ENCODE results near the gene LRGUK.
"Not testable (repeated sequence)": the region's sequence is repeated elsewhere in the genome, so short reads cannot be mapped to it uniquely, and the experiment has no call there.

Gene LRGUK

GRCh38 chr7:134126966-134127848, at the start of gene LRGUK:
LRGUK (plus strand) TSS chr7:134127340; CDS start chr7:134127368, 28 bp downstream.
- DNase-seq (ENCODE audit: low read depth in 2 of 2): peak; percentile 60 to 62

- not testable (repeated sequence) for DNase-seq (ENCODE audit: low read depth in 2 of 2)
These were observed 49.6 kb upstream of the LRGUK start for GRCh38 chr7:134077560-134077959.

DNA sequence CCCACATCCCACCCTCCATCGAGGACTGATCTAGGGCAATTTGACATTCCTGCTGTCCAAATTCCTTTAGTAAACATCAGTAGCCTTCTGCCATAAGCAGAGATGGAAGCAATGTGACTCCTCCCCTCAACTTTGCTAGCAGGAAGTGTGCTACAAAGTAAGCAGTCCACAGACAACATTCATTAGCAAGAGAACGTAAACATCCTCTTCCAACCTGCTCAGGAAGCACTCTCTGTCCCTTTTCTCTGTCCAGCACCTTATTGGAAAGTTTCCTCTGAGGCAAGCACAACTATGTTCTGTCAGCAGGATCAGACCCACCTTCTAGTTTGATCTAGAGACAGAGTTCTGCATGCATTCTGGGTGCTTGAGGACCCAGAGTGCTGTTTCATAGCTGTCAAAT, 48.1 kb upstream of the LRGUK start:
- no peak for DNase-seq (ENCODE audit: low read depth in 2 of 2)

- no peak for DNase-seq (ENCODE audit: low read depth in 2 of 2)
These were observed 45.4 kb upstream of the LRGUK start for GRCh38 chr7:134081695-134082094.

DNA sequence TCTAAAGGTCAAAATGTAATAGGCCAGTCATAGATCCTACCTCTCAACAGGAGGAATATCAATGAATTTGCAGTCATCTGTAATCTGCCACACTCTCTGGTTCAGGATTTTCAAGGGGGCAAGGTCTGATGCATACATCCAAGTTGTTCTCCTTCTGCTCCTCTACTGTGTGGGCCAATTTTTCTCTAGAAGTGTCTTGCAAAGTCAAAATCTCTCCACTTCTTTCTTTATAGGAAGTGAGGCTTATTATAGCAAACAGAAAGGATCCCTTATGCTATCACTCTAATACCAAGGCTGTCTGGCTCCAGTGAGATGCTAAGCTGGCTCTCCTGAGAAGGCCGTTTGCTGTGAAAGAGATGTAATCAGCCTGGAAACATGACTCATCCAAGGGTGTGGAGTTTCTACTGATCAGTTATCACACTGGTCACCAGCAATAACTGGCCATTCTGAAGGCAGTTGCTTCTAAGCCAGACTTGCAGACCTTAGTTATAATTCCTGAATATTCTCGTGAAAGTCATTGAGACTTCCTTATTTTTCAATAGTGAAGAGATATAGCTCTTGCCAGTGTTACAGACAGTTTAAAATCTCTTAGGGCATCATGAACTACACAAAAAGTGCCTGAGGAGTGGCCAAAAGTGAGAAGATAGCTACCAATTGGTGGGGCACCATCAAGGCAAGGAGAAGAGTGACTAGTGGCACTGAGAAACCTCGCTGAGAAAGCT, 43.2 kb upstream of the LRGUK start:
- no peak for DNase-seq (ENCODE audit: low read depth in 2 of 2)

DNA sequence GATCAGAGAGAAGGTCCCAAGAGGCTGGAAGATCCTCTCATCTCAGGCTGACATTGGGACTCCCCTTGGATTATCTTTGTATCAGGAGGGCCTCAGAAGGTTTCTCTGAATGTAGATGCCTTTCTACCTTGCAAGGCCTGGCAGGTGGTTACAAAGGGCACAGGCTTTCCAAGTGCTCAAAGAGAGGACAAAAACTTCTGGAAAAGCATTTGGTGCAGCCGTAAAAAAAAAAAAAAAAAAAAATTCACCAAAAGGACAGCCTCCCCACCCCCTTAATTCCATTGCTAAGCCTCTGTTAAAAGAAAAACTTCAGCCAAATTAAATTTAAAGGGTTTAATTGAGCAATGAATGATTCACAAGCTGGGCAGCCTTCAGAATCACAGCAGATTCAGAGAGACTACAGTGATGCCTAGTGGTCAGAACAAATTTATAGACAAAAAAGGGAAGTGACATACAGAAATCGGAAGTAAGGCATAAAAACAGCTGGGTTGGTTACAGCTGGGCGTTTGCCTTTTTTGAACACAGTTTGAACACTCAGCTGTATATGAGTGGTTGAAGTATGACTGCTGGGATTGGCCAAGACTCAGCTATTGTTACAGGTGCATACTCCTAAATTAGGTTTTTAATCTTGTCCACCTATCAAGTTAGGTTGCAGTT, 42.5 kb upstream of the LRGUK start:
- DNase-seq (ENCODE audit: low read depth in 2 of 2): no peak

GRCh38 chr7:134085311-134085710, 41.8 kb upstream of the LRGUK start:
- no peak for DNase-seq (ENCODE audit: low read depth in 2 of 2)

DNA sequence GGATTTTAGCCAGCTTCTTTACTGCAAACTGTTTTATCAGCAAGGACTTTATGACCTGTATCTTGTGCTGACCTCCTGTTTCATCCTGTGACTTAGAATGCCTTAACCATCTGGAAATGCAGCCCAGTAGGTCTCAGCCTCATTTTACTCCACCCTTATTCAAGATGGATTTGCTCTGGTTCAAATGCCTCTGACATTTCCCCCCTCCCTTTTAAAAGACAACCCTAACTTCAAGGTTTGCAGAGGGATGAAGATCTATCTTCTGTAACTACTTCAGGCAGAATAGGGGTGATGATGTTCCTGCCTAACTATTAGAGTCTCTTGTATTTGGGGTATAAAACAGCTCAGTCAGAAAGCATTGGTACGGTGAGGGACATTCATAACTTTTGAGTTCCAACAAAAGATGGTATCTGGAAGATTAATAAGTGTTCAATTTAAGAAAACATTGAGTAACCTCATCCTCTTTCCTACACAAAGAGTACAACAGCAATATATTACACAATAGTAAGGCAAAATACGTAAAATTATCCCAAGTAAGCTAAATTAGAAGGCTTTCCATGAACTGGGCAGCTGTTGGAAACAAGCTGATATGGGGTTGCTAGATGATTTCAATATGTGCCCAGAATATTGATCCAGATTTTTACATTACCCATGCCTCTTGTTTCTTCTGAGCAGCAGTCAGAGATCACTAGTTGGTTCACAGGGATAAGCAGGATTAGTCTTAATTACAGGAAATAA, 40.0 kb upstream of the LRGUK start:
- no peak for DNase-seq (ENCODE audit: low read depth in 2 of 2)

DNA sequence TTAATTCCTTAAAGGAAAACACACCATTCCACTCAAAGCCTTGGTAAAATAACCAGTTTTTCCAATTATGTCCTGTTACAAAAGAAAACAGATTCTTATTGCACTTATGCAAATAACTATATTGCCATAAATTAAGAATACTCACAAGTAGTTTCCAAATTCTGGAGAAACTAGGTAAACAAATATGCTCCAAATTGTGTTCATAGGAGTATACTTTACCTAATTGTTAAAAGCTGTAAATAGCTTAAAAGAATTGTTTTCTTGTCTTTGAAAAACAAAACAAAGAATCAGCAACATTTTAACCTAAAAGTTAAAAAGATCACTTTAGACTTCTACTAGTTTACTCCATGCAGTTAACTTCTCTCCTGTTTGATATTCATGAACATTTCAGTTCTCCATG, 38.9 kb upstream of the LRGUK start:
- DNase-seq (ENCODE audit: low read depth in 2 of 2): no peak

DNA sequence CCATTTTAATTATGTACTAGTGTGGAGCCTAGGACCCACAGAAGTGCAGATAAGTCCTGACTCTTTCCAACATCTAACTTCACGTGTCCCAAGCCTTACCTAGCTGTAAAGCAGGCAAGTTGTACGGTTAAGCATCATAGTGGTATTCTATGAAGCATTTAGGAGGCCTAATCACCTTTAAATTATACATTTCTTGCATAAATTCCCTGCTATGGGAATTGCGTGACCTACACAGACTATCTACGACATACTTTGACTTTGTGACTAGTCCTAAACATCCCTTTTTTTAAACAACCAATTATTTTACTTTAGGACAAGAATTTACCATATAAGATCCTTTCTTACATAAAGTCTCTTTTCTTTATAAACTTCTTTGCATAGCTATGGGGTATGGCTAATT, 37.7 kb upstream of the LRGUK start:
- no peak for DNase-seq (ENCODE audit: low read depth in 2 of 2)

DNA sequence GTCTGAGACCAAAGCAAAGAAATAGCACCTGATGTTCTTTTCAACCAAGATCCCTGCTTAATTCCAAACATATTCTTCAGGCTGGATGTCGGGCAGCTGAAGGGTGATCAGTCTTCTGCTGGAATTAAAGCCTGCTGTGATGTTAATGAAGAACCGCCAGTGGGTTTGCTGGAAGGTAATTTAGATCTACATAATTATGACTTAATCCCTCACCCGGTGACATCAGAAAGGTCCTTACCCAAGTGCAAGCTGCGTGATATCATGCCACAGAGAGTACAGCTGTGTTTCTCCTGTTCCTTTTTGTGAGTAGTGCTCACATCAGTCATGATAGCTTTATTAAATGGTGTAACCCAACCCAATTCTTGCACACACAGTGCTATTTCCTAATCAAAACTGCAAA, 29.1 kb upstream of the LRGUK start:
- no peak for DNase-seq (ENCODE audit: low read depth in 2 of 2)

DNA sequence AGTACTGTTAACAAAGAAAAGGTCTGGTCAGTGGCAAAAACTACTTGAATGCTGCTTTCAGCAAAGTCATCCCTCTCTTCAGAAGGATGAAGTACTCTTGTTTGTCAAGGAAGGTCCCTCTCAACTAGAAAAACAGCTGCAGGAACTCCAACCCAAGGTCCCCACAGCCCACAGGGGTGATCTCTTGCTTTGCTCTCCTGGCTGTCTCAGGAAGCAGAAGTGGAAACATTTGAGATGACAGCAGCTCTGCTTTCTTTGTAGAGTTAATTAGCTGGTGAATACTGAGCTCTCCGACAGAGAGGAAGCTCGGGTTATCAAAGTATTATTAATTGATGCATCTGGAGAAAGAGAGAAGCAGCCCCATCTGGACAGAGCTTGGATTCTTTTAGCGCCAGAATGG, 25.4 kb upstream of the LRGUK start:
- no peak for DNase-seq (ENCODE audit: low read depth in 2 of 2)

DNA sequence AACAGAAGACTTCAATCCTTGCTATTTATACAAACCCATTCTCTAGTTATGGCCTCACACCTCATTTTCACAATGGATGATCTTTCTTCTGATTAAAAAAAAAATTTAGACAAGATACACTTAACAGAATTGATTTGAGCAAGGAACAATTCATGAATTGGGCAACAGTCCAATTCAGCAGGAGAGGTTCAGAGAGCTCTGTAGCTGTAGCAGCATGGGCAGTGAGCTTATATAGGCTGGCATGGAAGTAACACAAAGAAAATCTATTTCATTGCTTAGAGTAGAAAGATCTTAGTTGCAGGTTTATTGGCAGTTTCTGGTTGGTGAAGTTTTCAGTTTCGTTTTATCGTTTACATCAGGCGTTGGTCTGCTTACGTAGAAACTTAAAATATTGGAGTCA, 23.0 kb upstream of the LRGUK start:
- no peak for DNase-seq (ENCODE audit: low read depth in 2 of 2)

DNA sequence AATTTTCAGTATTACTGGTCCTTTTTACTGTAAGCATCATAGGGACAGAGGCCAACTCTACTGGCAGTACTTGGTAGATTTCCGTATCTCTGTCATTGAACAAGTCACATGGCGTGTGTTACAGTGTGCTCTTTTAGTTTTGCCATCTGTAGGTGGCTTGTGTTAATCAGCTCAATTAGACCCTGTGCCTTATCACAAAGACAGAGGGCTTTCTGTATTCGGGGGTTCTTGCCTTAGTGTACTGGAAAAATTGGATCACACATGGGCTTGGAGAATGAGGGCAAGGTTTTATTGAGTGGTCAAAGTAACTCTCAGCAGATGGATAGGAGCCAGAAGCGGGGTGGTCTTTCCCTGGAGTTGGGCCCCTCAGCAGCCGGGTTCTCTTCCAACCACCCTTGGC, 21.3 kb upstream of the LRGUK start:
- no peak for DNase-seq (ENCODE audit: low read depth in 2 of 2)

DNA sequence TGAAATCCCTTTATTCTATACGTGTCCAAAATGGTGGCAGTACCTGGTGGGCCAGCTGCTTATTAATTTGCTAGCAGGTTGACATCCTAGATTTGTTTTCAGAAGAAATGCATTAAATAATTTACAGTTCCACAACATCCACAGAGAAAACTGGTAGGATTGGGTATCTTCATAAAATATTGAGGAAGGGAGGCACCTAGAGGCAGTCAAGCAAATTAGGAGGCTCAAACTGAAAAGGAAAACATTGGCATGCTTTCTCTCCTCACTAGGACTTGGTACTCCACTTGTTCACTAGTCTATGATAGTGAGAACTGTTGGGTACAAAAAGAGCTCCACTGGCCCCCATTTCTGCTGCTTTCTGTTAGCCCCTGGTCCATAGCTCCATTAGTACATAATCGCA, 18.3 kb upstream of the LRGUK start:
- no peak for DNase-seq (ENCODE audit: low read depth in 2 of 2)

DNA sequence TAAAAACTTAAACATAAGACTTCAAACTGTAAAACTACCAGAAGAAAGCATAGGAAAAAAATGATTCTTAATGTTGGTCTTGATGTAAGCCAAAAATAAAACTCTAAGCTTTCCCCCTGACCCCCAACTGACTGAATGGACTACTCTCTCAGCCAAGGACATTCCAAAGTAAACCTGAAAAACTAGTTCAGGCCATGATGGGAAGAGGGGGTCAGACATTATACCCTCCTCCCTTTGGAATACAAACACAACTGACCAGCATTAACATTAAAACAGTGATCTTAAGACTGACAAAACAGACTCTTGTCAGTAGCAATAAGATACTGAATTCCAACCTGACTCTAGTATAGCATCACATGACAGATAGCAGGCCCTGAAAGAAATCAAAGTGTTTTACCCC, 13.5 kb upstream of the LRGUK start:
- DNase-seq (ENCODE audit: low read depth in 2 of 2): no peak

- no peak for DNase-seq (ENCODE audit: low read depth in 2 of 2)
These were observed 12.1 kb upstream of the LRGUK start for GRCh38 chr7:134114992-134115391.

DNA sequence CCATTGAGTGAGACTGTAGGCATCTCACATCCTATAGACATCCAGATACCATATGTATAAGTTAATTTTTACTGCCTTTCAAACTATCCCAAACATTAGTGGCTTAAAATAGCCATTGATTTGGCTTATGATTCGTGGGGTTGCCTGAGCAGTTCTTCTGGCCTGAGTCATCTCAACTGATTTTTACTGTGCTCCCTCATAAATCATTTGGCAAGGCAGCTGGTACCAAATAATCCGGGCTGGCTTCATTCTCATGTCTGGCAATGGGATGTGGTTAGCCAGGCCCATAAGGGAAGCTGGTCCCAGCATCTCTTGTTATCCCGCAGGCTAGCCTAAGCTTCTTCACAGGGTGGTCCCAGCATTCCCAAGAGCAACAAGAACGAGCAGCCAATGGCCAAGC, 6.7 kb upstream of the LRGUK start:
- no peak for DNase-seq (ENCODE audit: low read depth in 2 of 2)

GRCh38 chr7:134121632-134122139, 5.5 kb upstream of the LRGUK start:
- no peak for DNase-seq (ENCODE audit: low read depth in 2 of 2)

DNA sequence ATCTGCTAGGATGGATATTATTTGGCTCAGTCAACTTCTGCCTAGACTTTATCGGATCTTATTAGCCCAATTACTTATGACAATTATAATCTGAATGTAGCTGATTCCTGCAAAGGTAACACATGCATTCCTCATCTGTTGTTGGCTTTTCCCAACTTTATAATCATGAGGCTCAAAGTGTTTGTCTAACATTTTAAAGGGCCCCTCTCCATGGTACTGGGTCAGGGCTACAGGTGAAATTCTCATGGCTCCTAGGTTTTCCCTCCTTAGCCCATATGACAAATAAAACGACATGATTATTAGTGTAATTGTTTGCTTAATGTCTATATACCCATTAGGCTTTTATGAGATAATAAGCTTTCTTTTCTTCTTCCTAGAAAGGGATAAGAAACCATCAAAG, 4.2 kb upstream of the LRGUK start:
- no peak for DNase-seq (ENCODE audit: low read depth in 2 of 2)

GRCh38 chr7:134126146-134126545, 994 bp upstream of the LRGUK start:
- no peak for DNase-seq (ENCODE audit: low read depth in 2 of 2)

DNA sequence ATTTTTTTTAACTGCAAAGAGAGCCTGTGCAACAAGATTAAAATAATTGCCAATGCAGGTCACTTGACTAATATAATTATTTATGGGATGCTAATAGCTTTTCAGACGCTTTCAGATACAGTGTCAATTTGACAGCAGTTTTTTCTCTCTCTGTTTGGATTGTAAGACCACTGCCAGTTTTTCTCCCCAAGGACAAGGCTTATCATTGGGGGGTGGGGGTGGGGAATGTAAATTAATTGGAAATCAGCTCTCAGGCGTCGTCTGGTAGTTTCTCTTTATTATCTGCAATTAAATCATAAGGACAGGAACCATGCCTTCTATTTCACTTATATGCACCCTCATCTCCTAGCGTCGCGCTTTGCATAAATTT, 559 bp upstream of the LRGUK start:
- no peak for DNase-seq (ENCODE audit: low read depth in 2 of 2)
